Epithelial cell of esophagus (primary cell): ENCODE measurements around the gene ITGBL1.

ENCODE experiments used
- DNase-seq: peaks from one replicate; pipeline ENCODE4 v3.0.0; 2010; ENCODE audit warnings: low read depth
- H3K4me3 ChIP-seq: 2 replicates; pipeline ENCODE4 v1.5.1; 2011; ENCODE audit warnings: mild to moderate bottlenecking, low read length, control low read depth
- CTCF ChIP-seq: IDR thresholded peaks from 2 replicates; pipeline ENCODE4 v1.5.1; 2011; ENCODE audit warnings: low read depth, mild to moderate bottlenecking, low read length, control low read depth, inconsistent platforms; ENCODE audit not compliant: insufficient read depth; ENCODE audit errors: missing control alignments

Gene ITGBL1

DNA sequence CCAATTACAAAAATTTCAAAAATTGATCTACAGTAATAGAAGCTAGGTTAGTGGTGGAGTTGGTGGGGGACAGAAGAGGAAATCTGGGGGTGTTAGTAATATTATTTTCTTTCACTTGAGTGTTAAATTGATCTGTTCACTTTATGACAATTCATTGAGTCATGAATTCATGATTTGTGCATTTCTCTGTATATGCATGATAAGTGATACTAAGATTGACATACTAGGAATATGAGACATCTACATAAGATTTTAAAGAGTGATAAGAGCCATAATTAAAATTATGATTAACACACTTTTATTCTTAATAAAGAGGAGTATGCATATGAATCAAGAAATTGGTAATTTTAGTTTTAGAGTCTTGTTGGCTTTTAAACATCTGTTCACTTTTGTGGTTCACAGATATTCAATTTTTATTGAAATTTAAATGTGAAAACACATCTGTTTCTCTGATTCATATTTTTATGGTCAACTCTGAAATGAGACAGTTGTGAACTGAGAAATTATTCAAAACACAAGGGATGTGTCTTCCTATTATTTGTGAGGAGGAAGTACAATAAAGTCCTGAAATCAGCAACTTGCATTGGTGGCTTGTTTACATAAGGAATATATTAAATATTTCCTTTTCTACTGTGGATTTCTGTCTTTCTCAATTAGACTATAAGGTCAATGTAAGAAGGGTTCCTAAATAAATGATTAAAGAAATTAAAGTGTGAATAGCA lies 196.5 kb downstream of the ITGBL1 start:
- DNase-seq = no peak
- TF ChIP-seq CTCF = no peak
- no peak overlapping the region for H3K4me3 ChIP-seq

GRCh38 chr13:101649488-101650126 lies 197.1 kb downstream of the ITGBL1 start:
- H3K4me3 ChIP-seq = no peak overlapping the region
- no peak for TF ChIP-seq CTCF
- peak; percentile 94 for DNase-seq

DNA sequence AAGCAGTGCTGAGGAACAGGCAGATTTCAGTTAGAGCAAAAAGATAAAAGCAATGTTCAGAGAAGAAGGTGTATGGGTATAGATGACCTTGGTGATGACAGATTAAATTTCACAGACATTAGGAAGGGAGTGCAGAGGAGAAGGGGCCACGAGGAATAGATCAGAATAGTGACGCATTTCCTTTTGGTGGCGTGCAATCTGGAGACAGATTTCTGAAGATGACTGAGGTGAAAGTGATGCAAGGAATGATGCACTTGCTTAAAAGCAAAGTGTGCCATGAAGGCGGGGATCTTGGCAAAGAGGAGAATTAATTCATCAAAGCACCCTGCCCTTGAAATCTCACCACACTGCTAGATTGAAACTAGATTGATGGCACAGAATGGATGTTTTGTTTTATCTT lies 202.4 kb downstream of the ITGBL1 start:
- DNase-seq = peak; percentile 13
- H3K4me3 ChIP-seq = no peak overlapping the region
- no peak for TF ChIP-seq CTCF

- TF ChIP-seq CTCF = no peak
- no peak overlapping the region for H3K4me3 ChIP-seq
- DNase-seq = no peak
Observed at GRCh38 chr13:101655435-101655834, 203.0 kb downstream of the ITGBL1 start.

- no peak overlapping the region for H3K4me3 ChIP-seq
- DNase-seq = no peak
- no peak for TF ChIP-seq CTCF
Observed at GRCh38 chr13:101660711-101661110, 208.2 kb downstream of the ITGBL1 start.

GRCh38 chr13:101661839-101662238 lies 209.4 kb downstream of the ITGBL1 start:
- no peak for DNase-seq
- no peak overlapping the region for H3K4me3 ChIP-seq
- TF ChIP-seq CTCF = no peak
